SW480 (cell line): ENCODE results near the gene RSPRY1.

Experiments used
- DNase-seq: peaks from one replicate; pipeline ENCODE4 v3.0.0-alpha.2; 2016; ENCODE audit warnings: low spot score

The RSPRY1 gene

DNA sequence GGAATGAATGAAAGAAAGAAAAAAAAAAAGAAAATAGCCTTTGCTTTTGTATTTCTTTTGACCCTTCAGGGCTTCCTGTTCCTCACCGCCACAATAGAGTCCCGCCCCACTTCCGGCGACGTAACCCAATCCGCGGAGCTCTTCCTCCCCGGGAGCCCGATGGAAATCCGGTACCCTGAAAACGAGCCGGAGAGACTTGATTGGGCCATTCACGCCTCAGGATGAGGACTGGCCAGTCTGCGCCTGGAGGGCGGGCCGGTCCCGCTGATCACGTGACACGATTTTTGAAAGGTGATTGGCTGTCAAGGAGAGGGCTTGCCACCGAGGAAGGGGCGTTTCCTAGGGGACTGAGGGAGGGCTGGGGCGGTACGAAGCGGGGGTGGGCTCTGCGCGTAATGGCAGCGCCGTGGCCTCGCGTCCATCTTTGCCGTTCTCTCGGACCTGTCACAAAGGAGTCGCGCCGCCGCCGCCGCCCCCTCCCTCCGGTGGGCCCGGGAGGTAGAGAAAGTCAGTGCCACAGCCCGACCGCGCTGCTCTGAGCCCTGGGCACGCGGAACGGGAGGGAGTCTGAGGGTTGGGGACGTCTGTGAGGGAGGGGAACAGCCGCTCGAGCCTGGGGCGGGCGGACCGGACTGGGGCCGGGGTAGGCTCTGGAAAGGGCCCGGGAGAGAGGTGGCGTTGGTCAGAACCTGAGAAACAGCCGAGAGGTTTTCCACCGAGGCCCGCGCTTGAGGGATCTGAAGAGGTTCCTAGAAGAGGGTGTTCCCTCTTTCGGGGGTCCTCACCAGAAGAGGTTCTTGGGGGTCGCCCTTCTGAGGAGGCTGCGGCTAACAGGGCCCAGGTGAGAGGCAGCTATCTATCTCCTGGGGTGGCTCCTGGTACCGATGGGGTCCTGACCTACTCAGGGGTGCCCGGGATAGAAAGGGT is at the start of gene RSPRY1, which contains the start of gene PSME3IP1:
TSS of gene RSPRY1 (plus strand) at position 385 of the 927 bp plus-strand sequence. CDS start 18,330 bp downstream, outside the sequence.
TSS of gene PSME3IP1 (minus strand) at position 95 of the 927 bp plus-strand sequence. CDS start 12,185 bp downstream, outside the sequence.
- DNase-seq: peak; percentile 98

GRCh38 chr16:57137043-57137442 is 49.1 kb upstream of the RSPRY1 start:
- no peak for DNase-seq

GRCh38 chr16:57137566-57138273 is 48.4 kb upstream of the RSPRY1 start:
- DNase-seq: no peak

- DNase-seq: no peak
These were observed 47.7 kb upstream of the RSPRY1 start for GRCh38 chr16:57138281-57138935.

GRCh38 chr16:57140931-57141668 is 45.0 kb upstream of the RSPRY1 start:
- DNase-seq: no peak

DNA sequence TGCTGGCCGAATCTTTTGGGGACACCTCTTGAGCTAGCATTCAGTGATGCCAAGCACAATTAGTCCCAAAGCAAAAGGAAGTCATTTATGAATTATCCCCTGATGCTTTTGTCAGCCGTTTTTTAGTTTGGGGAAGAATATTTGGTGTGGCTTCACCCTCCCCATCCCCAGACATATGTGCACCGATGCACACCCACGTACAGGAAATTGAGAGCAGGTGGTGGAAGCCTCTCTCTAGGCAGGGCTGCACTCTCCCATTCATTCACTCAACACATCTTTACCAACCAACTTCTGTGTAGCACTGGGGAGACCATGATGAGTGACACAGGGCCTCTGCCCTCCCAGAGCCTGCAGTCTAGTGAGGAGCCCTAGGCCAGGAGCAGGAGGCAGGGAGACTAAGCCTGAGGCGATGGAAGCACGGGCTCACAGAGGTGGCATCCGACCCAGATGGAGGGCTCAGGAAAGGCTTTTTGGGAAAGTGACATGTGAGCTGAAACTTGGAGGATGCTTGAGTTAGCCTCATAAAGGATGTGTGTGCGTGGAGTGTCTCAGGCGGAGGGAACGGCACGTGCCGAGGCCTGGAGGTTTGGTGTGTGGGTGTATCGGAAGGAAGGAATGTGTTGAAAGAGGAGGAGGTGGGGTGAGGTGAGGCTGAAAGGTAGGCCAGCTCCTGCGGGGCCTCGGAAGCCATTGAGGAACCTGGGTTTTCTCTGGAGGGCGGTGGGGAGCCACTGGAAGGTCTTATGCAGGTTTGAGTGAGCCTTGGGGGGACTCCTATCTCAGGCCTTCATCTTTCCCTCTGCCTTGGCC is 44.1 kb upstream of the RSPRY1 start:
- DNase-seq: no peak

DNA sequence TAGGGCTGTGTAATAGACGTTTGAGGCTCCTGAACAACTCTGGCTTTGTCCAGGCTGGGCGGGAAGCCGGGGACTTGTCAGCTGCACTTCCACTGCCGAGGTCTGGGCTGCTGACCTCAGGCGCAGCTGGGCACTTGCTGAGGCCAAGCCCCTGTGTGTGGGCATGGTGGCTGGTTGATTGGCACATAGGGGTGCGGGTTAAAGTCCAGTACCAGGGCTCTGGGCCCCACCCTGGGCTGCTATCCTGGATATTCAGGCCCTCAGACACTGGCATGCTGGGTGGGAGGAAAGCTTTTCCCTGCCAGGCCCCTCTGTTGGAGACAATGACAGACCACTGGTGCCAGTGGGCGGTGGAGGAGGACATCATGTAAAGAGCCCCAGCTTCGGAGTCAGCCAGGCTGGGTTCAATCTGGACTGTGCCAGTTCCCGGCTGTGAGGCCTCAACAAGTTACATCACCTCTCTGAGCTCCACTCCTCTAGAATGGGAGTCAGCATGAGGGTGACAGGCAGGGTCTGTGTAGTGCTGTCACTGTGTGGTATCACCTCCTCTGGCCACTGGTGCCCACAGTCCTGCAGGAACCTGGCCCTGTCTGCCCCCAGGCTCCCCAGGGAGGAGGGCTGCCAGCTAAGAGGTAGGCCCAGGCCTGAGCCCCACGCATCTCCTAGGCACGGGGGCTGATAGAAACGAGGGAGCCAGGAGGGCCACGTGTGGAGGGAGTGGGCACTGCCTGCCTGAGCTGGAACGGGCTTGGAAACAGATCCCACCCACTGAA is 42.8 kb upstream of the RSPRY1 start:
- DNase-seq: no peak

- no peak for DNase-seq
These were observed 42.1 kb upstream of the RSPRY1 start for GRCh38 chr16:57144027-57144426.

DNA sequence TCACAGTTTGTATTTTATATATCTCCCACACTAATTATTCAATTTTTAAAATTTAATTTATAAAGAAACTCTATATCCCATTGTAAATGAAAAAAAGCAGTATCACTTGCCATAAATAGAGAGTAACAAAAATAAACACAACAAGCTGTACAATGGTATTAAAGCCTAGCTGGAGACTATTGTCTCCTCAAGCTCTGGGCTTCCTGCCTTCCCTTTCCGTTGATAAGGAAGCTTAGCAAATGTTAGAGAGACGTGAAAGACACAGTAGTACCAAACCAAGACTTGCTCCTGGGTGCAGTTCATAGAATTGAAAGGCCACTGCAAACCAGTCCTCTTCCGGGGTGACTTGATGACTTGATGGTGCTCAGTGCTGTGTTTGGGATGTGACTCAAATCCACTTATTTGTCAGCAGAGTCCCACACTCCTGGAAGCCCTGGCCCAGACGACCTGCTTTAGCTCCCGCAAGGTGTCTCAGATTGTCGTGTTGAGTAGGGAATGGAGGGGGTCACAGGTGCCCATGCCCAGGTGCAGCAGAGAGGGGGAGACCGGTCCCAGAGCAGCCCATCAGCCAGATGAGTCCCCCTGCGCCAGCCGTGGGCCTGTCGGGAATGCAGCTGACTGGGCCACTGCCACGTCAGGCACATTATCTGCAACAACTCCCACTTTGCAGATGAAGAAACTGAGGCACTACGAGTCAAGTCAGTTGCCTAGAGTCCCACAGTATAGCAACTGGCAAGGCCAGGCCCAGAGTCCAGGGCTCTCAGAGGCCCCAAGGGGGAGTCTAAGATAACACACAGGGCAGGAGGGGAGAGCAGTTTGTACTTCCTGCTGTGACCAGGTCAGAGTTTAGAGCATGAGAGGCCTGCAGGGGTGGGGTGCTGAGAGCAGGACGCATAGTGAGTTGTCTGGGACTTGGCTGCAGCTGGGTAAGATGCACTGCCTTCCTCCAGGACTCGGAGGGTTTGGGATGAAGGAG is 40.8 kb upstream of the RSPRY1 start:
- no peak for DNase-seq

GRCh38 chr16:57146040-57146647 is 40.0 kb upstream of the RSPRY1 start:
- DNase-seq: no peak

GRCh38 chr16:57146735-57147134 is 39.4 kb upstream of the RSPRY1 start:
- DNase-seq: peak; percentile 18

DNA sequence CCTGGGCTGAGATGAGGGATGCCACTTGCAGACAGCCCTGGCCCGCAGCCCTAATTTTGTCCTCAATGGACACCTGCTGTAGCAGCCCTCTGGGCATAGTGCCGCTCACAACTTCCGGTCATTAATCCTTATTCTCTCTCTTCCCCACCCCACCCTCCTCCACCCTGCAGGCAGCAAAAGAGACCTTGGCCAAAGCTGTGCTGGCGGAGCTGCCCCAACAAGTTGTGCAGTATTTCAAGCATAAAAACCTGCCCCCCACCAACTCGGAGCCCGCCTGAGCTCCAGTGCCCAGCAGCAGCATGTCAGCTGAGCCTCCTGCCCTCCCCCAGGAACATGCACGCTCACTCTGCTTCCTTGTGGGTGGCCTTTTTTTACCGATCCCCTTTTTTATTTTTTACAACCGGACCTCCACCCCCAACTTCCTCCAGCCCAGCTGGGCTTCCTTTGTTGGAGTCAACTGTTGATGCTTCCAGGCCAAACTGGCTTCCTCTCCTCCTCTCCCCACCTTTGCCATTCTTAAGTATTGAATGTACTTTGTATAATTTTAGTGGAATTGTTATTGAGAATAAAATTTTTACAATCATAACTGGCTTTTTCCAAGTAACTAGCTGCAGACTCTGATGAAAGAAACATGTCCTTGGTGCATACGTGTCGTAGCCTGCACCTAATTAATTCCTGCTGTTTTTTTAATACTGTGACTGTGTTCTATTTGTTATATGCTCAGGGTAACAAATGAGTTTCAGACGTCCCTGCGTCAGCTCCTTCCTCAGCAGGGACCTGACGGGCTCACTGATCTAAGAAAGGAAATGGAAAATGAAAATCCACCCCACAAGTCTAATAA is 38.5 kb upstream of the RSPRY1 start:
- no peak for DNase-seq

- DNase-seq: no peak
These were observed 37.6 kb upstream of the RSPRY1 start for GRCh38 chr16:57148481-57148880.

- no peak for DNase-seq
These were observed 36.7 kb upstream of the RSPRY1 start for GRCh38 chr16:57149391-57149790.

GRCh38 chr16:57150682-57151330 is 35.3 kb upstream of the RSPRY1 start:
- DNase-seq: no peak

DNA sequence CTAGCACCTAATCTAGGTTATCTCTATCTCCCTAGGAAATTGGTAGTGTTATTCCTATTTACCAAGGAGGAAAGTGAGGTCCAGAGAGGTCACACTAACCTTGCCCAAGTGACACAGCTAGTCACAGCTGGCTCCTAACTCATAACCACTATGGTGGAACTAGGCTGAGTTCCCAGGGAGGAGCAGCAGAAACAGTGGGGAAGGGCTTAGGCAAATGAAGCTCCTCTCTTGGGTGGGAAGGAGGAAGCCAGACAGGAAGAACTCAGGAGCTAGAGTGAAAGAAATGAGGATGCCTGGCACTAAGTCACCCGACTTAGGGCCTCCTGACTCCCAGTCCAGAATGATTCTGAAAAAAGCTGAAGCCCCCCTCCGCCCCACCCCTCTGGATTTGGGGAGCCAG is 34.8 kb upstream of the RSPRY1 start:
- no peak for DNase-seq
